PC-3 (cell line): Measurements from ENCODE around the gene GDAP1L1. TPM values are rescaled to one million over a fixed set of nuclear protein-coding genes. Genes with fewer than 3 reads are reported as not detected.
A peak's percentile ranks its signal among the peaks of the same experiment; 100 is the strongest.
"Not testable (repeated sequence)": the region's sequence is repeated elsewhere in the genome, so short reads cannot be mapped to it uniquely, and the experiment has no call there.

Experiments
- ATAC-seq: fragments of 200-7000 bp; cut with Tn5 transposase; 2 replicates; pipeline ENCODE4 v1.9.1; 2020; ENCODE audit warnings: mild to moderate bottlenecking, moderate library complexity
- BruUV-seq: library from RNA; stranded (reverse); fragments of 400-500 nt; replicated peaks from 2 replicates; lab custom pipeline; 2021; lab: Mats Ljungman, UMichigan
- CTCF ChIA-PET: fragments of 300-600 bp; sonication (Branson Sonifier 250); formaldehyde crosslinking; loops from one replicate; lab custom pipeline; 2022; ENCODE audit warnings: antibody characterized with exemption; lab: Charles Lee
- POLR2A ChIA-PET: fragments of 300-600 bp; sonication (Branson Sonifier 250); formaldehyde crosslinking; loops from one replicate; lab custom pipeline; 2022; ENCODE audit warnings: antibody characterized with exemption; ENCODE audit not compliant: unreplicated experiment; lab: Charles Lee
- DNase-seq: peaks from one replicate; pipeline ENCODE4 v3.0.0-alpha.2; 2015
- H2AFZ ChIP-seq: fragments of 300-600 bp; sonication (generic); 2 replicates; pipeline ENCODE4 v1.6.0; 2016; ENCODE audit warnings: antibody characterized with exemption, low read length
- H3F3A ChIP-seq: fragments of 300-600 bp; sonication (generic); one replicate; pipeline ENCODE4 v1.6.0; 2017; ENCODE audit warnings: antibody characterized with exemption, low read length, control low read depth, mild to moderate bottlenecking; ENCODE audit not compliant: unreplicated experiment
- H3K27ac ChIP-seq: fragments of 300-600 bp; sonication (generic); 2 replicates; pipeline ENCODE4 v1.5.1; 2016; ENCODE audit warnings: mild to moderate bottlenecking, low read length
- H3K27me3 ChIP-seq: fragments of 300-600 bp; sonication (generic); 2 replicates; pipeline ENCODE4 v1.6.1; 2016; ENCODE audit warnings: low read length, mixed read lengths
- H3K36me3 ChIP-seq: fragments of 300-600 bp; sonication (generic); 2 replicates; pipeline ENCODE4 v1.6.1; 2016; ENCODE audit warnings: low read depth, mixed run types, low read length, mixed read lengths
- H3K4me1 ChIP-seq: fragments of 300-600 bp; sonication (generic); 2 replicates; pipeline ENCODE4 v1.5.1; 2016; ENCODE audit warnings: low read length; ENCODE audit not compliant: insufficient read depth
- H3K4me2 ChIP-seq: fragments of 300-600 bp; sonication (generic); 2 replicates; pipeline ENCODE4 v1.6.0; 2016; ENCODE audit warnings: low read length
- H3K4me3 ChIP-seq: fragments of 300-600 bp; sonication (generic); 2 replicates; pipeline ENCODE4 v1.5.1; 2016; ENCODE audit warnings: mild to moderate bottlenecking, low read length, mixed read lengths
- H3K79me2 ChIP-seq: fragments of 300-600 bp; sonication (generic); 2 replicates; pipeline ENCODE4 v1.6.1; 2017; ENCODE audit warnings: low read length, mixed read lengths
- H3K9ac ChIP-seq: fragments of 300-600 bp; sonication (generic); 2 replicates; pipeline ENCODE4 v1.6.0; 2016; ENCODE audit warnings: mild to moderate bottlenecking, low read length
- H3K9me2 ChIP-seq: fragments of 300-600 bp; sonication (generic); replicated peaks from 2 replicates; pipeline ENCODE4 v1.6.1; 2016; ENCODE audit warnings: mixed run types, low read length, mixed read lengths
- H3K9me3 ChIP-seq: fragments of 300-600 bp; sonication (generic); 2 replicates; pipeline ENCODE4 v1.6.1; 2016; ENCODE audit warnings: low read length, mixed read lengths
- H4K20me1 ChIP-seq: fragments of 300-600 bp; sonication (generic); 2 replicates; pipeline ENCODE4 v1.6.1; 2016; ENCODE audit warnings: low read length, mixed read lengths
- CTCF ChIP-seq: fragments of 300-600 bp; sonication (generic); conservative IDR thresholded peaks from 2 replicates; pipeline ENCODE4 v1.5.1; 2017; ENCODE audit warnings: antibody characterized with exemption, low read depth, mild to moderate bottlenecking, low read length
- EZH2 ChIP-seq: fragments of 300-600 bp; sonication (generic); IDR thresholded peaks from one replicate; pipeline ENCODE4 v1.6.1; 2017; ENCODE audit warnings: antibody characterized with exemption, mild to moderate bottlenecking, low read length; ENCODE audit not compliant: unreplicated experiment
- EZH2phosphoT487 ChIP-seq: fragments of 300-600 bp; sonication (generic); IDR thresholded peaks from 2 replicates; pipeline ENCODE4 v1.6.1; 2018; ENCODE audit warnings: mild to moderate bottlenecking, antibody characterized with exemption, low read length, borderline replicate concordance
- intact Hi-C: fragments of 100-400 bp; cut with micrococcal nuclease; formaldehyde crosslinking; loops from 2 replicates; pipeline ENCODE4 v1.9.0; 2023
- total RNA-seq: library from RNA; depleted of rRNA; stranded (reverse); fragments of >200 nt; gene quantifications from 2 replicates; pipeline ENCODE4 v1.2.3, GENCODE V29; 2014

The GDAP1L1 gene
- total RNA-seq, 1 experiment from 2014 or later, result not detected

GRCh38 chr20:44319839-44320422, 72.8 kb downstream of the GDAP1L1 start:
- TF ChIP-seq CTCF, result no peak
- TF ChIP-seq EZH2, result no peak
- no peak for TF ChIP-seq EZH2phosphoT487
- Histone ChIP-seq H3K4me1 (no peaks in the 10 kb centered on the region), H3K27ac (no peak overlapping the region), H3K9me2 (no peaks in the 10 kb centered on the region), H3K9ac (no peak overlapping the region), H4K20me1 (no peaks in the 10 kb centered on the region), H3K4me2 (no peak overlapping the region), H3F3A (no peaks in the 10 kb centered on the region), H3K27me3 (peaks cover 7% of the 10 kb centered on the region; the same call in 1 of the 2 replicates), H3K36me3 (no peaks in the 10 kb centered on the region), H3K4me3 (no peak overlapping the region), H2AFZ (no peak overlapping the region), H3K9me3 (no peaks in the 10 kb centered on the region), H3K79me2 (no peaks in the 10 kb centered on the region)
- DNase-seq, result no peak
- intact Hi-C loops, result loop anchor here (10.0 kb wide), 1 partner anchor 205 kb away; no protein-coding TSS in a partner anchor
- peak; percentile 15; the same call in 1 of the 2 replicates for ATAC-seq
- BruUV-seq, result no TSS peak
- ChIA-PET POLR2A (interaction anchor here (0.6 kb wide), 1 partner anchor 86 kb away, joined by 3 read pairs; no protein-coding TSS in a partner anchor), CTCF (no interaction called here)

- Histone ChIP-seq H3K4me2 (no peak overlapping the region), H3K9me2 (no peaks in the 10 kb centered on the region), H3K4me3 (no peak overlapping the region), H3K9me3 (no peaks in the 10 kb centered on the region), H3K79me2 (no peaks in the 10 kb centered on the region), H3F3A (no peaks in the 10 kb centered on the region), H3K27me3 (no peaks in the 10 kb centered on the region), H4K20me1 (no peaks in the 10 kb centered on the region), H2AFZ (no peak overlapping the region), H3K27ac (no peak overlapping the region), H3K9ac (no peak overlapping the region), H3K4me1 (no peaks in the 10 kb centered on the region), H3K36me3 (no peaks in the 10 kb centered on the region)
- DNase-seq, result no peak
- POLR2A ChIA-PET, result no interaction called here
- BruUV-seq, result no TSS peak
- CTCF ChIA-PET, result no interaction called here
- peak; percentile 82 for ATAC-seq
- intact Hi-C loops, result no loop called here
- TF ChIP-seq EZH2 (no peak), CTCF (no peak), EZH2phosphoT487 (no peak)
These were observed 77.2 kb downstream of the GDAP1L1 start for GRCh38 chr20:44324343-44324742.

- no peak for TF ChIP-seq CTCF
- TF ChIP-seq EZH2phosphoT487, result no peak
- no peak for TF ChIP-seq EZH2
- ChIA-PET POLR2A (no interaction called here), CTCF (no interaction called here)
- no peaks in the 10 kb centered on the region for H3K36me3 ChIP-seq
- ATAC-seq (no peak), DNase-seq (no peak)
- H4K20me1 ChIP-seq, result no peaks in the 10 kb centered on the region
- no peak overlapping the region for H3K4me3 ChIP-seq
- H3K4me2 ChIP-seq, result no peak overlapping the region
- no peaks in the 10 kb centered on the region for H3K9me3 ChIP-seq
- H3K79me2 ChIP-seq, result no peaks in the 10 kb centered on the region
- no peaks in the 10 kb centered on the region for H3F3A ChIP-seq
- no peak overlapping the region for H3K9ac ChIP-seq
- H3K27ac ChIP-seq, result no peak overlapping the region
- intact Hi-C loops, result no loop called here
- no peaks in the 10 kb centered on the region for H3K4me1 ChIP-seq
- no peak overlapping the region for H2AFZ ChIP-seq
- no peaks in the 10 kb centered on the region for H3K27me3 ChIP-seq
- no peaks in the 10 kb centered on the region for H3K9me2 ChIP-seq
- no TSS peak for BruUV-seq
These were observed 79.5 kb downstream of the GDAP1L1 start for GRCh38 chr20:44326391-44327159.

GRCh38 chr20:44327748-44328147, 80.6 kb downstream of the GDAP1L1 start:
- DNase-seq, POLR2A ChIA-PET, intact Hi-C loops, H3K4me2 ChIP-seq, CTCF ChIA-PET, H3K4me1 ChIP-seq, H3K9me3 ChIP-seq, ATAC-seq, H3K27me3 ChIP-seq, H2AFZ ChIP-seq, H4K20me1 ChIP-seq, H3K9ac ChIP-seq, H3K36me3 ChIP-seq, H3K79me2 ChIP-seq, H3K9me2 ChIP-seq, BruUV-seq, H3F3A ChIP-seq, H3K4me3 ChIP-seq, H3K27ac ChIP-seq: not testable (repeated sequence)
